ENCODE data around the gene TTC39B. TPM values are rescaled to one million over a fixed set of nuclear protein-coding genes. Genes with fewer than 3 reads are reported as not detected.

The TTC39B gene
- polyA plus RNA-seq, 1 experiment, result 11.4 TPM

- Histone ChIP-seq H3K27me3 (ENCODE audit: control insufficient read depth, insufficient read depth, low read length) (no peaks in the 10 kb centered on the region), H3K9me3 (ENCODE audit: control insufficient read depth, insufficient read depth, low read length) (no peaks in the 10 kb centered on the region; the same call in 1 of the 2 replicates), H3K4me3 (ENCODE audit: low read depth, low read length) (no peak overlapping the region), H3K27ac (ENCODE audit: low read depth, low read length) (no peak overlapping the region)
- no peak for DNase-seq (ENCODE audit: low read depth, low spot score)
- TF ChIP-seq, protein P1, sequence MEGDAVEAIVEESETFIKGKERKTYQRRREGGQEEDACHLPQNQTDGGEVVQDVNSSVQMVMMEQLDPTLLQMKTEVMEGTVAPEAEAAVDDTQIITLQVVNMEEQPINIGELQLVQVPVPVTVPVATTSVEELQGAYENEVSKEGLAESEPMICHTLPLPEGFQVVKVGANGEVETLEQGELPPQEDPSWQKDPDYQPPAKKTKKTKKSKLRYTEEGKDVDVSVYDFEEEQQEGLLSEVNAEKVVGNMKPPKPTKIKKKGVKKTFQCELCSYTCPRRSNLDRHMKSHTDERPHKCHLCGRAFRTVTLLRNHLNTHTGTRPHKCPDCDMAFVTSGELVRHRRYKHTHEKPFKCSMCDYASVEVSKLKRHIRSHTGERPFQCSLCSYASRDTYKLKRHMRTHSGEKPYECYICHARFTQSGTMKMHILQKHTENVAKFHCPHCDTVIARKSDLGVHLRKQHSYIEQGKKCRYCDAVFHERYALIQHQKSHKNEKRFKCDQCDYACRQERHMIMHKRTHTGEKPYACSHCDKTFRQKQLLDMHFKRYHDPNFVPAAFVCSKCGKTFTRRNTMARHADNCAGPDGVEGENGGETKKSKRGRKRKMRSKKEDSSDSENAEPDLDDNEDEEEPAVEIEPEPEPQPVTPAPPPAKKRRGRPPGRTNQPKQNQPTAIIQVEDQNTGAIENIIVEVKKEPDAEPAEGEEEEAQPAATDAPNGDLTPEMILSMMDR (IDR thresholded peaks at IDR 0.05; ENCODE audit: low read depth, low read length), result no peak
- ChIA-PET POLR2A (interaction anchor here (0.6 kb wide), 1 partner anchor 16 kb away, joined by 3 read pairs; no protein-coding TSS in a partner anchor), CTCF (interaction anchor here (1.0 to 1.2 kb wide), 3 partner anchors 32 to 98 kb away, joined by 3 to 6 read pairs (median 3); no protein-coding TSS in a partner anchor)
Observed at GRCh38 chr9:15310107-15310850, 3.3 kb upstream of the TTC39B start.

DNA sequence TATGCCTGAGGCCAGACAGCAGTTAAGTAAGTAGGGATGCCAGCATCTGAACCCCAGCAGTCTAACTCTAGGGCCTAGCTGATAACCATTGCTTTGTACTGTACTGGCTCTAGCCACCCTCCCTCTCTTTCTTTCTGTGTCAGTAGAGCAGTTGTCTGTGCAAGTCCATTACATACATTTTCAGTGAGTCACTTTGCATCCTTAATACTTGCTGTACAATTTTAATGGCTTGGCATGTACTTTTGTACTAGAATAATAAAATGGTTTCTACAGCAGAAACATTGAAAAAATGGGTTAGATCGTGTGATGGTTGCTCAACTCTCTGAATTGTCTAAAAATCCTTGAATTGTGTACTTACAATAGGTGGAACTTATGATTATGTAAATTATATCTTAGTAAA, 1.5 kb upstream of the TTC39B start:
- ChIA-PET CTCF (no interaction called here), POLR2A (no interaction called here)
- Histone ChIP-seq H3K27ac (ENCODE audit: low read depth, low read length) (no peak overlapping the region), H3K27me3 (ENCODE audit: control insufficient read depth, insufficient read depth, low read length) (no peaks in the 10 kb centered on the region), H3K4me3 (ENCODE audit: low read depth, low read length) (no peak overlapping the region), H3K9me3 (ENCODE audit: control insufficient read depth, insufficient read depth, low read length) (no peaks in the 10 kb centered on the region; the same call in 1 of the 2 replicates)
- DNase-seq (ENCODE audit: low read depth, low spot score), result peak; percentile 42
- TF ChIP-seq, protein P1 (IDR thresholded peaks at IDR 0.05; ENCODE audit: low read depth, low read length), result no peak

DNA sequence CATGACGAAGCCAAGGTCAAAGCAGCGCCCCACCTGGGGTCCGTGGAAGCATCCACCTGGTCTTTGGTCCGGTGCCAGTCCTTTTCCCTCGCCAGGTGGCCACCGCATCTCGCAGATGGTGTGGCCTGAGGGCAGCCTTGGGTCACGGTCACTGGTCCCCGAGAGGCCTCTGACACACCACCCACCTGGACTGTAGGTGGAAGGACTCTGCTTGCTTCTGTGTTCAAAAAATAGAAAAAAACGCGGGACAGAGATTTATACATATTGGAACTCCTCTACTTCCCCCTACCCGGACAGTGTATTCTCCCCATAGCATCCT, 466 bp upstream of the TTC39B start:
- Histone ChIP-seq H3K9me3 (ENCODE audit: control insufficient read depth, insufficient read depth, low read length) (no peaks in the 10 kb centered on the region; the same call in 1 of the 2 replicates), H3K27me3 (ENCODE audit: control insufficient read depth, insufficient read depth, low read length) (no peaks in the 10 kb centered on the region), H3K4me3 (ENCODE audit: low read depth, low read length) (peak overlapping the region; percentile 61), H3K27ac (ENCODE audit: low read depth, low read length) (no peak overlapping the region)
- no peak for DNase-seq (ENCODE audit: low read depth, low spot score)
- ChIA-PET CTCF (interaction anchor here (0.9 to 1.7 kb wide), 3 partner anchors 15 to 119 kb away, joined by 3 to 7 read pairs (median 4); no protein-coding TSS in a partner anchor), POLR2A (interaction anchor here (0.5 to 1.8 kb wide), 5 partner anchors 10 to 108 kb away, joined by 3 to 7 read pairs (median 4); no protein-coding TSS in a partner anchor)
- TF ChIP-seq, protein P1 (IDR thresholded peaks at IDR 0.05; ENCODE audit: low read depth, low read length), result no peak

GRCh38 chr9:15306068-15306756, 804 bp downstream of the TTC39B start:
- TF ChIP-seq, protein P1 (IDR thresholded peaks at IDR 0.05; ENCODE audit: low read depth, low read length), result no peak
- H3K27ac ChIP-seq (ENCODE audit: low read depth, low read length), result peak overlapping the region; percentile 75
- CTCF ChIA-PET, result interaction anchor here (0.9 to 1.7 kb wide), 3 partner anchors 14 to 94 kb away, joined by 4 to 7 read pairs (median 4); no protein-coding TSS in a partner anchor
- H3K27me3 ChIP-seq (ENCODE audit: control insufficient read depth, insufficient read depth, low read length), result no peaks in the 10 kb centered on the region
- H3K4me3 ChIP-seq (ENCODE audit: low read depth, low read length), result peak overlapping the region; percentile 81
- H3K9me3 ChIP-seq (ENCODE audit: control insufficient read depth, insufficient read depth, low read length), result no peaks in the 10 kb centered on the region; the same call in 1 of the 2 replicates
- no peak for DNase-seq (ENCODE audit: low read depth, low spot score)
- POLR2A ChIA-PET, result interaction anchor here (0.9 to 1.8 kb wide), 4 partner anchors 10 to 67 kb away, joined by 3 to 7 read pairs (median 4); no protein-coding TSS in a partner anchor
